ENCODE measurements around the gene ZNG1A.
"Not testable (repeated sequence)": the region's sequence is repeated elsewhere in the genome, so short reads cannot be mapped to it uniquely, and the experiment has no call there.

Gene ZNG1A

GRCh38 chr9:211557-211956 is 32.7 kb upstream of the ZNG1A start:
- no peak for TF ChIP-seq GATA2 (IDR thresholded peaks at IDR 0.05; ENCODE audit: low read depth, low read length)
- no peak for TF ChIP-seq GATA3 (IDR thresholded peaks at IDR 0.05; ENCODE audit: low read depth, low read length)

GRCh38 chr9:211036-211435 is 32.2 kb upstream of the ZNG1A start:
- no peak for TF ChIP-seq GATA2 (IDR thresholded peaks at IDR 0.05; ENCODE audit: low read depth, low read length)
- TF ChIP-seq GATA3 (IDR thresholded peaks at IDR 0.05; ENCODE audit: low read depth, low read length): no peak

GRCh38 chr9:209143-209758 is 30.4 kb upstream of the ZNG1A start:
- TF ChIP-seq GATA2 (IDR thresholded peaks at IDR 0.05; ENCODE audit: low read depth, low read length) (no peak), GATA3 (IDR thresholded peaks at IDR 0.05; ENCODE audit: low read depth, low read length) (no peak)

- no peak for TF ChIP-seq GATA3 (IDR thresholded peaks at IDR 0.05; ENCODE audit: low read depth, low read length)
- TF ChIP-seq GATA2 (IDR thresholded peaks at IDR 0.05; ENCODE audit: low read depth, low read length): no peak
Measured at GRCh38 chr9:206481-206880, 27.6 kb upstream of the ZNG1A start.

GRCh38 chr9:117995-118467 is 60.8 kb downstream of the ZNG1A start, which contains the start of gene FOXD4:
Gene FOXD4, minus strand, starts transcription at chr9:118417. Its CDS starts 298 bp downstream, at chr9:118119.
- TF ChIP-seq GATA3, GATA2 (IDR thresholded peaks at IDR 0.05; ENCODE audit: low read depth, low read length): not testable (repeated sequence)

Data from SH-SY5Y (cell line).